Measurements from ENCODE around the gene SLC29A1.
A peak's percentile ranks its signal among the peaks of the same experiment; 100 is the strongest.

The SLC29A1 gene

DNA sequence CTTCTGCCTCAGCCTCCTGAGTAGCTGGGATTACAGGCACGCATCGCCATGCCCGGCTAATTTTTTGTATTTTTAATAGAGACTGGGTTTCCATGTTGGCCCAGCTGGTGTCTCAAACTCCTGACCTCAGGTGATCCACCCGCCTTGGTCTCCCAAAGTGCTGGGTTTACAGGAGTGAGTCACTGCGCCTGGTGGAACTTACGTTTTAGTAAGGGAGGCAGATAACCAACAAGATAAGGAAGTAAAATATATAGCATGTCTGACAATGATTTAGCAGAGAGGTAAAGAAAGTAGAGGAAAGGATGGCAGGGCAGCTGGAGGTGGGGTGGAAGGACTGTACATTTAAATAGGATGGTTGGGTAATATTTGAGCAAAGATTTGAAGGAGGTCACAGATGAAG, 19.4 kb upstream of the SLC29A1 start:
- H3K27ac ChIP-seq = no peak overlapping the region

DNA sequence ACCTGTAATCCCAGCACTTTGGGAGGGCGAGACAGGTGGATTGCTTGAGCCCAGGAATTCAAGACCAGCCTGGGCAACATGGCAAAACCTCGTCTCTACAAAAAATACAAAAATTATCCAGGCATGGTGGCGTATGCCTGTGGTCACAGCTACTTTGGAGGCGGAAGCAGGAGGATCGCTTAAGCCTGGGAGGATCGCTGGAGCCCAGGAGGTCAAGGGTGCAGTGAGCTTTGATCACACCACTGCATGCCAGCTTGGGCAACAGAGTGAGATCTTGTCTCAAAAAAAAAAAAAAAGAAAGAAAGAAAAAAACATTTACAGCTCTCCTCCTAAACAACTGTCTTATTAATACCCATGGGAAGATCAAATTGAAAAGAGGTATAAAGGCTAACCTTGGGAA, 15.4 kb upstream of the SLC29A1 start:
- TF ChIP-seq, protein P1, sequence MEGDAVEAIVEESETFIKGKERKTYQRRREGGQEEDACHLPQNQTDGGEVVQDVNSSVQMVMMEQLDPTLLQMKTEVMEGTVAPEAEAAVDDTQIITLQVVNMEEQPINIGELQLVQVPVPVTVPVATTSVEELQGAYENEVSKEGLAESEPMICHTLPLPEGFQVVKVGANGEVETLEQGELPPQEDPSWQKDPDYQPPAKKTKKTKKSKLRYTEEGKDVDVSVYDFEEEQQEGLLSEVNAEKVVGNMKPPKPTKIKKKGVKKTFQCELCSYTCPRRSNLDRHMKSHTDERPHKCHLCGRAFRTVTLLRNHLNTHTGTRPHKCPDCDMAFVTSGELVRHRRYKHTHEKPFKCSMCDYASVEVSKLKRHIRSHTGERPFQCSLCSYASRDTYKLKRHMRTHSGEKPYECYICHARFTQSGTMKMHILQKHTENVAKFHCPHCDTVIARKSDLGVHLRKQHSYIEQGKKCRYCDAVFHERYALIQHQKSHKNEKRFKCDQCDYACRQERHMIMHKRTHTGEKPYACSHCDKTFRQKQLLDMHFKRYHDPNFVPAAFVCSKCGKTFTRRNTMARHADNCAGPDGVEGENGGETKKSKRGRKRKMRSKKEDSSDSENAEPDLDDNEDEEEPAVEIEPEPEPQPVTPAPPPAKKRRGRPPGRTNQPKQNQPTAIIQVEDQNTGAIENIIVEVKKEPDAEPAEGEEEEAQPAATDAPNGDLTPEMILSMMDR (IDR thresholded peaks at IDR 0.05) = no peak
- TF ChIP-seq ZFX (IDR thresholded peaks at IDR 0.05; ENCODE audit: borderline replicate concordance) = no peak
- no peak overlapping the region for H3K27ac ChIP-seq

More for the DNA sequence above, 19.4 kb upstream of the SLC29A1 start:
- no peak for TF ChIP-seq ZFX (IDR thresholded peaks at IDR 0.05; ENCODE audit: borderline replicate concordance)

DNA sequence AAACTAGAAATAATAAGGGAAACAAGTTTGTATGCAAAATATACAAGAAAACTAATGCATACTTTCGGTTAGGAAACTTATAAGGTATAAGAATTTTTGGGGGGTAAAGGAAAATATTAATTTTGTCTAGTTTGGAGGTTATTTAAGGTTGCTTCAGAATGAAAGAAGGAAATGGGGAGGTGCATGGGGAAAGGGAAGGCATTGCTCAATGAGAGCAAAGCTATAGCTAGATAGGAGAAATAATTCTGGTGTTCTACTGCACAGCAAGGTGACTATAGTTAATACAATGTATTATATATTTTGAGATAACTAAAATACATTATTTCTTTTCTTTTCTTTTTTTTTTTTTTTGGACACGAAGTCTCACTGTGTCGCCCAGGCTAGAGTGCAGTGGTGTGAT, 12.1 kb upstream of the SLC29A1 start:
- no peak overlapping the region for H3K27ac ChIP-seq
- no peak for TF ChIP-seq ZFX (IDR thresholded peaks at IDR 0.05; ENCODE audit: borderline replicate concordance)
- TF ChIP-seq, protein P1 (IDR thresholded peaks at IDR 0.05) = no peak

DNA sequence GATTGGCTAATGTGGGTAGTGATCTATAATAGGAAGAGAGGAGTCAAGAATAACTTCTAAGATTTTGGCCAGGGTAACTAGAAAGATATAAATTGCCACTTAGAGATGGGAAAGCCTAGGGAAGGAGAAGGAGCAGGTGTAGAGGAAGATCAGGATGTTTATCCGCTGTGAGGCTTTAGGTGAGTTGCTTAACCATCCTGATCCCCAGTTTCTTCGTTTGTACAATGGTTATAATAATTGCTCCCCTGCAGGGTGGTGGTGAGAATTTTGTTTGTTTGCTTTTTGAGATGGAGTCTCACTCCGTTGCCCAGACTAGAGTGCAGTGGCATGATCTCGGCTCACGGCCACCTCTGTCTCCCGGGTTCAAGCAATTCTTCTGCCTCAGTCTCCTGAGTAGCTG, 9.1 kb upstream of the SLC29A1 start:
- no peak for TF ChIP-seq ZFX (IDR thresholded peaks at IDR 0.05; ENCODE audit: borderline replicate concordance)
- TF ChIP-seq, protein P1 (IDR thresholded peaks at IDR 0.05) = no peak
- H3K27ac ChIP-seq = no peak overlapping the region

DNA sequence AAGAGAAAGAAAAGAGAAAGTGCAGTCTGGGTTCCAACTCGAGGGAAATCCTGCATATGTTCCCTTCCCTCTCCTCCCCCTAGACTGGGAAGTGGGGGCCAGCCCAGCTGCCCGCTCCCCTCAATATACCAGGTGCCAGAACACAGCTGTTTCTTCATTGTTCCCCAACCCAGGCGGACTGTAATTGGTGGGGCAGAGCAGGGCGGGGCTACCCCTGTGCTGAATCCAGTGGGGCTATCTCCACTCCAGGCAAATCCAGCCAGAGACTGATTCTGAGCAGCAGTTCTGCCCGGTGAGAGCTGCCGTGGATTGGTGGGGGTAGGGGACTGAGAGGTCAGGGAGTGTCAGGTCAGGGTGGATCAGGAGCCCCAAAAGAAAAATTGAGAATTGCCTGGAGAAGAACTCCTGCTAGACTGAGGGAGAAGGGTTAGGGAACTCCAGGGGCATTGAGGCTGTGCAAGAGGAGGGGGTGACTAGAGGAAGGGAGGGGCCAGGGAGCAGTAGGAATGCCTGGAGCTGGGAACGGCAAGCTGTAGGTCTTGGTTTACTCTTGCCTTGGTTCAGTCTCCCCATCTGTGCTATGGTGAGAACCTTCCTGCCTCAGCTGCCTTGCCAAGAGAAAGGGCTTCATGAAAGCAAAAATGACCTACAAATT, 6.6 kb upstream of the SLC29A1 start, which contains the start of gene MYMX:
TSS of gene MYMX (plus strand) at position 250 of the 655 bp plus-strand sequence. CDS start 546 bp downstream, outside the sequence.
- peak within 1 kb of the TSS; percentile 58 for H3K27ac ChIP-seq
- TF ChIP-seq, protein P1 (IDR thresholded peaks at IDR 0.05) = no peak
- no peak for TF ChIP-seq ZFX (IDR thresholded peaks at IDR 0.05; ENCODE audit: borderline replicate concordance)

DNA sequence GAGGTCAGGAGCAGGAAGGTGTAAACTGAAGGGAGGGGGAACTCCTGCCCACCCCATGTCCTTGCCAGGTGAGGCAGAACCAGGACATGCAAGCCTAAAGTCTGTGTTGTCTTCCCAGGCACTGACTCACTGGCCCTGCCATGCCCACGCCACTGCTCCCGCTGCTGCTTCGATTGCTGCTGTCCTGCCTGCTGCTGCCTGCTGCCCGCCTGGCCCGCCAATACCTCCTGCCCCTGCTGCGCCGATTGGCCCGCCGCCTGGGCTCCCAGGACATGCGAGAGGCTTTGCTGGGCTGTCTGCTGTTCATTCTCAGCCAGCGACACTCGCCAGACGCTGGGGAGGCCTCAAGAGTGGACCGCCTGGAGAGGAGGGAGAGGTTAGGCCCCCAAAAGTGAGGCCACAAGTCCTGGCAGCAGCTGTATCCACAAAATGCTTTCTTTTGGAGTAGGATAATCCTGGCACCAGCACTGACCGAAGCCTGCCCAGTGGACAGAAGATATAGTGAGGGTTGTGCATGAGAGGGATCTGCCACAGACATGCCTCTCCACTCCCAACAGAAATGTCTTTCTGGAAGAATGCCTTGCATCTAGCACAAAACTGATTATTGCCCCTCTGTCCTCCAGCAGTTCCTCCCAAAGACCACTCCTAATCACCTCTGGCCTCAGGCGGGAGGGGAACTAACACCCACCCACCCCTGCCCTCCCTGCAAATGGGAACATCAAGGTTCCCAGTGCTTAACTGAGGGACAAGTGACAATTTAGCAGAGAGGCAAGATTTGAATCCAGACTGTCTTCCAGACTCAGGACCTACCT, 5.9 kb upstream of the SLC29A1 start:
- TF ChIP-seq ZFX (IDR thresholded peaks at IDR 0.05; ENCODE audit: borderline replicate concordance) = no peak
- TF ChIP-seq, protein P1 (IDR thresholded peaks at IDR 0.05) = no peak
- peak overlapping the region; percentile 58 for H3K27ac ChIP-seq

DNA sequence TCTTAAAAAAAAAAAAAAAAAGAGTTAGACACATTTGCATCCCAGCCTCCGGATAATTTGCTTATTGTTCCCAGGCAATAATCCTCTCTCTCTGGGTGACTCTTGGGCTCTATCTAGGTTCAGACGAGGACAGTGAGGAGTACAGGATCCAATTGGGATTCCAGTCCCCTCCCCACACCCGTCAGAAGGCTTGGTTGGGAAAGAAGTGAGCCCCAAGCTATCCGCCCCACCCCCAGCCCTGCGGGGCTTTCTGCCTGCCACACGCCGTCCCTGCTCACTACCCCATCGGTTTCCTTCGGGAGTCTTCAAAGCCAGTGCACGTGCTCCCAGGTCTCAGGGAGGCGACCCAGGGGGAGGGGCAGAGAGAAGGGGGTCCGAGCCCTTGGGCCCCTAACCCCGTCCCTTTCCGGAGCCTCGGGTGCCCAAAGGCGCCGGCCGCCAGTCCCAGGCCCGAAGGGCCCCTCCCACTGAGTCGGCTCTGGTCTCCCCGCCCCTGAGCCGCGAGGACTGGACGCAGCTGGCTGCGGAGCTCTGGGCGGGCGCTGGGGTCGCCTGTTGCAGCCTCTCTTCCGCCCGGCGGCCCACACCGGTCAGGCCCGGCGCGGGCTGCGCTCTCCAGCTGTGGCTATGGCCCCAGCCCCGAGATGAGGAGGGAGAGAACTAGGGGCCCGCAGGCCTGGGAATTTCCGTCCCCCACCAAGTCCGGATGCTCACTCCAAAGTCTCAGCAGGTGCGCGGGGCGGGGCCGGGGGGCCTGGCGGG, 4.2 kb upstream of the SLC29A1 start:
- no peak for TF ChIP-seq ZFX (IDR thresholded peaks at IDR 0.05; ENCODE audit: borderline replicate concordance)
- TF ChIP-seq, protein P1 (IDR thresholded peaks at IDR 0.05) = no peak
- peak overlapping the region; percentile 58 for H3K27ac ChIP-seq

Data from 22Rv1 (cell line).